GM18505 (cell line): ENCODE data around the gene PARP1.

ENCODE experiments used
- ATAC-seq: cut with Tn5 transposase; IDR thresholded peaks from one replicate; pipeline ENCODE4 v1.9.1; 2021; ENCODE audit not compliant: unreplicated experiment
- POLR2A ChIP-seq: IDR thresholded peaks from 4 replicates; pipeline ENCODE4 v1.6.1; 2011; ENCODE audit warnings: borderline replicate concordance; ENCODE audit not compliant: insufficient read depth, insufficient read length; ENCODE audit errors: extremely low read depth

PARP1 gene

GRCh38 chr1:226388131-226388530 is 19.8 kb downstream of the PARP1 start:
- no peak for TF ChIP-seq POLR2A
- no peak for ATAC-seq

GRCh38 chr1:226384717-226385116 is 23.2 kb downstream of the PARP1 start:
- no peak for TF ChIP-seq POLR2A
- no peak for ATAC-seq

DNA sequence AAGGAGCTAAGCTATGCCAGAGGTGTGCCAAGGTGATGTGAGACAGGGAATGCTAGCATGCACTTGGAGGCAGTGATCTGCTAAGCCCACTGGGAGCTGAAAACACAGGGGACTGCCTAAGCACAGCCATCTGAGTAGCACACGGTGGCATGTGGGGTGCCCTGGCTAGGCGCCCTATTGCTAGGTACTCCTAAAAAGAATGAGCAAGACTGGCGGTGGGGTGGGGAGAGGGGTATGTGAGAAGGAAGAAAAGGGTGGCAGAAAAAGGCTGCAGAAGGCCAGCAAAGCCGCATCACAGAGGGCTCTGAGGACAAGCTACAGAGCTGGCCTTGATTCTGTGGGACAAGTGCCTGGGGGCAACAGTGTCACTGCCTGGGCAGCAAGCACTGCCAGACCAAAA is 23.9 kb downstream of the PARP1 start:
- TF ChIP-seq POLR2A: no peak
- no peak for ATAC-seq

GRCh38 chr1:226382030-226382429 is 25.9 kb downstream of the PARP1 start:
- ATAC-seq: no peak
- no peak for TF ChIP-seq POLR2A

DNA sequence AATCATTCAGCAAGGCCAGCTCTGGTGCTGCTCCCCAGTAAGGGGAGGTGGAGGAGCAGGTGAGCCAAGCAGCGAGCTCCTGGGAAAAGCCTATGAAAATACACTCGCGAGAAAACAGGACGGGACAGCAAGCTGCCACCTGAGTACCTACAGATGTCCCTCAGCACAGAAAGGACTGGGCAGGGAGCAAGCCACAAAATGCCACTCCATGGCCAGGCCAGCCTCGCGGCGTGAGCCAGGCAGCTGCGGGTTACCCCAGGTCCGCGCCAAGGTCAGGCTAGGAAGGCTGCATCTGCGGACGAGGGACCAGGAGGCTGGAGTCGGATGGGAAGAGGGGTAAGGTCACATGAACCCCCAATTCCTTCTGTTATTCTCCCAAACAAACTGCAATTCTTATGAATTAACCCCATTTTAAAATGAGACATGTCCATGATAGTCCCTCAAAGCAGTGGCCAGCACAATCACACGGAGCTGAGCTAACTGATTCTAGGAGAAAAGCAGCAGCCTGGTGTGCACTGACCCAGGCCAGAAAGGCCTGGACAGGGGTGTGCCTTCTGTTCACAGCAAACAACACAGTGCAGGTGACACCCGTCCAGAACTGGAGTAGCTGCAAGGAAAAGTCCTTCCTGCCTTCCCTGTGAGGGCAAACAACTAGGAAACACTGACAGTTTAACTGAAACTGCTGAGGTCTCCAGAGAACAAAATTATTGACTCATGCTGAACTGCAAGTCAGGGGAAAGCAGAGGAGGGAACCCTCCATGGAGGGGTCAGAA is 26.5 kb downstream of the PARP1 start:
- no peak for TF ChIP-seq POLR2A
- ATAC-seq: no peak

DNA sequence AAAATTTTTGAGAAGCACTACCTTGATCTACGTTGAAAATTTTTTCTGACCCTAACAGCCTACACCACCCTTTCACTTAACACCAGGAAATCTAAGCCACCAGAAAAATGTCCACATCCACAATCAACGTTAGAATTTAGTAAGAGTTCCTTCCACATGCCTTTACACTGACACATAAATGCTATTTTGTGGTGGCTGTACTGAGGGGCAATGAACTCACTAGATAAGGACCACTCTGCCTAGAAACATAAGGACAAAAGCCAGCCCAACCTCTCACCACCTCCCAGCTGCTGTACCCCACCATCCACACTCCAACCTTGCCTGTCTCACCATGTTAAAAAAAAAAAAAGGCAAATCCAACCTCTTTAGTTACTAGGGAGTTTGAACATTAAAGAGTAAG is 29.8 kb downstream of the PARP1 start:
- no peak for TF ChIP-seq POLR2A
- no peak for ATAC-seq

- ATAC-seq: no peak
These were observed 31.6 kb downstream of the PARP1 start for GRCh38 chr1:226376300-226376699.

DNA sequence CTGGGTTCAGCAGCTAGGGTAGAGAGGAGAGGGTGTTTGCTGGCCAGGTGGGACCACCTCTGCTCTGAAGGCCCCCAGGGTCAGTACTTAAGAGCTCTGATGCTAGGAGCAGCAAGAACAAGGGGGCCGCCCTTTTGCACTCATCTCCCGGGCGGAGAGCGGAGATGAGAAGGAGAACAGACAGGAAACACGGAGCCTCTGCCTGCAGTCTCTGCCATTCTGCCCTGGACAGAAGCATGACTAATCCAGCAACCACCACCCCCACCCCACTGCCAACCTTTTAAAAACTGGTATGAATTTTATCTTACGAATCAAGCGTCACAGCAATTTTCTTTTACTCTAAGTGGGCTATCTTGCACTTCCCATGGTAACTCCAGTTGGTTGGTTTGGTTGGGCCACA is 34.5 kb downstream of the PARP1 start:
- TF ChIP-seq POLR2A: no peak
- no peak for ATAC-seq

More at GRCh38 chr1:226376300-226376699, 31.6 kb downstream of the PARP1 start:
- TF ChIP-seq POLR2A: no peak

- no peak for TF ChIP-seq POLR2A
- ATAC-seq: no peak
These were observed 35.0 kb downstream of the PARP1 start for GRCh38 chr1:226372885-226373284.

- ATAC-seq: no peak
- no peak for TF ChIP-seq POLR2A
These were observed 35.9 kb downstream of the PARP1 start for GRCh38 chr1:226371866-226372490.

DNA sequence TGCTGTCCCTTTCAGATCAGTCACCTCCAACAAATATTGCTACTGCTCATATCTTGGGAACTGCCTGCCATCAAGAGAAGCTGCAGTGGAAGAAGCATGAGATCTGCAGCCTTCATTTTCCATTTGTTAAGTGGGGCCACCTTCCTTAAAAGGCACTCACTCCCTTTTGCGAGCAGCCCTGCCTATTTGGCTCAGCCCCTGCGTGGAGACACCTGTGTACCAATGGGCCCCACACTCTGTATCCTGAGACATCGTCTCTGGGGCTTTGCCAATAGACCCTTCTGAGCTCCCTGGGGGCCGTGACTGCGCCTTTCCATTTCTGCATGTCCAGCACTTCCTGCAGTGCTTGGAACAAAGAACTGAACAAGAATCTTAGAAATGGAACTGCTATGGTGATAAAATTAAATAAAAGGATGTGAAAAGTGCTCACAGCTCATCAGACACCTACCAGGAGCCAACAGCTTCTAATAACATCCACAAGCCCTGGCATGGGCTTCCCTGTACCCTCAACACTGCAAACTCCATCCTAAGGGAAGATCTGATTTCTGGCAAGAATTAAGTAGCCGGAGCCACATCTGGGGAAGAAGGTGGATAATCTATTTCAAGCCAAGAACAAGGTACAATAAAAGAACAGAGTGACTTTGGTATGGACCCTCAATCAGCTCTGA is 36.7 kb downstream of the PARP1 start:
- ATAC-seq: no peak

GRCh38 chr1:226370144-226370923 is 37.6 kb downstream of the PARP1 start:
- no peak for TF ChIP-seq POLR2A

More for the DNA sequence above, 36.7 kb downstream of the PARP1 start:
- TF ChIP-seq POLR2A: no peak

DNA sequence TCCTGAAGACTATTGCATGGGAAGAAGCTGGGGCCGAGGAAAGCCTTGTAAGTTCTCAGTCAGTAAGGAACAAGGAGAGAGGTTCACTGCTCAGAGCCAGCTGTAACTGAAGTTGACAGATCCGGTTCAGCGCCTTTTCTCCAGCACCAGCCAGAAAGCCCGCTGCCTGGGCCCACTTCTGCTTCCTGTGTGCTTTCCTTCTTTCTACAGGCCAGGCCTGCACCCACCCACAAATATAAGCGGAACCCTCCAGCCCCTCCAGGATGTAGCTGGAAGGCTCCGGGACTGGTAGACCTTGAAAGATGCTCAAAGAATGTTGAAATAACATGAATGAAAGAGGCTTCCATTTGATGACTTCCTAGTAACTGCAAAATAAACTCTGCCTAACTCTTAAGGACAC is 38.8 kb downstream of the PARP1 start:
- ATAC-seq: no peak
- TF ChIP-seq POLR2A: no peak

More at GRCh38 chr1:226370144-226370923, 37.6 kb downstream of the PARP1 start:
- ATAC-seq: peak; percentile 80
